Measurements from ENCODE around the gene TMBIM6. TPM values are rescaled to one million over a fixed set of nuclear protein-coding genes. Genes with fewer than 3 reads are reported as not detected.

The TMBIM6 gene
- total and polyA plus RNA-seq, 9 of the 15 experiments (the other 6 are each of a cell fraction or from before 2014, with no cell fraction given), result 147 to 1,288 (median 352) TPM

DNA sequence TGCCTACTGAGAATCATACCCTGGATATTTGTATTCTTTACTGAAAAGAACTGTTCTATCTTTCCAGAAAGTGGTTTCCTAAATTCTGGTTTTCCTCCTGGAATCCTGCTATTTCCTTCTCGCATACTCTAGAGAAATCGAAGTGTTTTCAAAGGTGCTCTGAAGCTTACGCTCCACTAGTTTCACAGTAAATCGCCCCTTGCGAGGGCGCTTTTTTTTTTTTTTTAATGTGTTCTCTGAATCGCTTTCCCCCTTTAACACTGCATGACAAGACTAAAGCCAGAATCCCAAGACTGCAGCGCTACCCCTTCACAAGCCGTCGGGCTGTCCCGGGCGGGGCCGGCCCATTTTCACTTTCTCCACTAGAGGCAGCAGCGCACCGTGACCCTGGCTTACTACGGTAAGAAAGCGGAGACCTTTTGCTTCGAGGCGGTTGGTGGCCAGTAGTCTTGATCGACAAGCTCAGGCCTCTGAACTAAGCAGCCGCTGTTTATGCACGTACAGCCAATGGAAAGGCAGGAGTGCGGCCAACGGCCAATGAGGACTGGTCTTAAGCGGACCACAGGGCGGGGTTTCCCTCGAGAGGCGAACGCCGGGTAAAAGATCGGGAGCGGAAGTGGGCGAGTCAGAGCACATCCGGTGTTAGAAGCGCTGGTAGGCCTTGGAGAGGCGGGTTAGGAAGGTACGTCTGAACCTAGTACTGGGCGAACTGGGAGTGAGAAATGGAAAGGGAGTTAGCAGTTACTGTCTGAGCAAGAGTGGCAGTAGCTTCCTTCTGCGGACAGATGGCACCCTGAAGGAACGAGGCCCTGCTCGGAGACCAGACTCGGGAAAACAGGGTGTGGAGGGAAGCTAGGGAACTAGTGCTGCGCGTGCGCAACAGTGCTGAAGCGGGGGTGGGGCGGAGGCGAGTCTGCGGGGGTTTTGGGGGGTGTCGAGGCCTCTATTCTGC lies at the start of gene TMBIM6 (continued):
- TF ChIP-seq NFE2 (IDR thresholded peaks at IDR 0.05; ENCODE audit: low read depth), result no peak; the same call in 1 of the 2 replicates
- no peak for TF ChIP-seq MED1 (CRISPR knock-in tag; IDR thresholded peaks at IDR 0.05; ENCODE audit: borderline replicate concordance)
- TF ChIP-seq POU5F1 (IDR thresholded peaks at IDR 0.05; ENCODE audit: borderline replicate concordance, low read depth, low read length, partially characterized antibody), result peak; percentile 3
- TF ChIP-seq, protein P1, sequence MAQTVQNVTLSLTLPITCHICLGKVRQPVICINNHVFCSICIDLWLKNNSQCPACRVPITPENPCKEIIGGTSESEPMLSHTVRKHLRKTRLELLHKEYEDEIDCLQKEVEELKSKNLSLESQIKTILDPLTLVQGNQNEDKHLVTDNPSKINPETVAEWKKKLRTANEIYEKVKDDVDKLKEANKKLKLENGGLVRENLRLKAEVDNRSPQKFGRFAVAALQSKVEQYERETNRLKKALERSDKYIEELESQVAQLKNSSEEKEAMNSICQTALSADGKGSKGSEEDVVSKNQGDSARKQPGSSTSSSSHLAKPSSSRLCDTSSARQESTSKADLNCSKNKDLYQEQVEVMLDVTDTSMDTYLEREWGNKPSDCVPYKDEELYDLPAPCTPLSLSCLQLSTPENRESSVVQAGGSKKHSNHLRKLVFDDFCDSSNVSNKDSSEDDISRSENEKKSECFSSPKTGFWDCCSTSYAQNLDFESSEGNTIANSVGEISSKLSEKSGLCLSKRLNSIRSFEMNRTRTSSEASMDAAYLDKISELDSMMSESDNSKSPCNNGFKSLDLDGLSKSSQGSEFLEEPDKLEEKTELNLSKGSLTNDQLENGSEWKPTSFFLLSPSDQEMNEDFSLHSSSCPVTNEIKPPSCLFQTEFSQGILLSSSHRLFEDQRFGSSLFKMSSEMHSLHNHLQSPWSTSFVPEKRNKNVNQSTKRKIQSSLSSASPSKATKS (CRISPR knock-in tag; IDR thresholded peaks at IDR 0.05), result no peak
- peak; percentile 76 for TF ChIP-seq CXXC5 (CRISPR knock-in tag; IDR thresholded peaks at IDR 0.05)
- peak in 1 of 2 experiments; percentile 50; a peak in 1 of 4 replicates for TF ChIP-seq SRF (CRISPR knock-in tag; IDR thresholded peaks at IDR 0.05)
- TF ChIP-seq, protein P2, sequence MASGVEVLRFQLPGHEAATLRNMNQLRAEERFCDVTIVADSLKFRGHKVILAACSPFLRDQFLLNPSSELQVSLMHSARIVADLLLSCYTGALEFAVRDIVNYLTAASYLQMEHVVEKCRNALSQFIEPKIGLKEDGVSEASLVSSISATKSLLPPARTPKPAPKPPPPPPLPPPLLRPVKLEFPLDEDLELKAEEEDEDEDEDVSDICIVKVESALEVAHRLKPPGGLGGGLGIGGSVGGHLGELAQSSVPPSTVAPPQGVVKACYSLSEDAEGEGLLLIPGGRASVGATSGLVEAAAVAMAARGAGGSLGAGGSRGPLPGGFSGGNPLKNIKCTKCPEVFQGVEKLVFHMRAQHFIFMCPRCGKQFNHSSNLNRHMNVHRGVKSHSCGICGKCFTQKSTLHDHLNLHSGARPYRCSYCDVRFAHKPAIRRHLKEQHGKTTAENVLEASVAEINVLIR (CRISPR knock-in tag; IDR thresholded peaks at IDR 0.05), result no peak; the same call in 1 of the 2 replicates
- TF ChIP-seq ZNF24 (IDR thresholded peaks at IDR 0.05), result no peak
- no peak for TF ChIP-seq JUNB (CRISPR knock-in tag; conservative IDR thresholded peaks at IDR 0.05)
- TF ChIP-seq, protein P3, sequence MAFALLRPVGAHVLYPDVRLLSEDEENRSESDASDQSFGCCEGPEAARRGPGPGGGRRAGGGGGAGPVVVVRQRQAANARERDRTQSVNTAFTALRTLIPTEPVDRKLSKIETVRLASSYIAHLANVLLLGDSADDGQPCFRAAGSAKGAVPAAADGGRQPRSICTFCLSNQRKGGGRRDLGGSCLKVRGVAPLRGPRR (CRISPR knock-in tag; IDR thresholded peaks at IDR 0.05), result 0 out of 2 replicates have a peak, but pooled peaks have one; percentile 43
- TF ChIP-seq RBBP5 (IDR thresholded peaks at IDR 0.05; ENCODE audit: borderline replicate concordance, insufficient read depth, low read length, poor library complexity, severe bottlenecking), result peak; percentile 79
- TF ChIP-seq, protein P4, sequence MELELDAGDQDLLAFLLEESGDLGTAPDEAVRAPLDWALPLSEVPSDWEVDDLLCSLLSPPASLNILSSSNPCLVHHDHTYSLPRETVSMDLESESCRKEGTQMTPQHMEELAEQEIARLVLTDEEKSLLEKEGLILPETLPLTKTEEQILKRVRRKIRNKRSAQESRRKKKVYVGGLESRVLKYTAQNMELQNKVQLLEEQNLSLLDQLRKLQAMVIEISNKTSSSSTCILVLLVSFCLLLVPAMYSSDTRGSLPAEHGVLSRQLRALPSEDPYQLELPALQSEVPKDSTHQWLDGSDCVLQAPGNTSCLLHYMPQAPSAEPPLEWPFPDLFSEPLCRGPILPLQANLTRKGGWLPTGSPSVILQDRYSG (tag; conservative IDR thresholded peaks at IDR 0.05; ENCODE audit: low read depth), result no peak
- no peak for TF ChIP-seq DDX20 (tag; IDR thresholded peaks at IDR 0.05; ENCODE audit: low read depth)
- TF ChIP-seq, protein P5, sequence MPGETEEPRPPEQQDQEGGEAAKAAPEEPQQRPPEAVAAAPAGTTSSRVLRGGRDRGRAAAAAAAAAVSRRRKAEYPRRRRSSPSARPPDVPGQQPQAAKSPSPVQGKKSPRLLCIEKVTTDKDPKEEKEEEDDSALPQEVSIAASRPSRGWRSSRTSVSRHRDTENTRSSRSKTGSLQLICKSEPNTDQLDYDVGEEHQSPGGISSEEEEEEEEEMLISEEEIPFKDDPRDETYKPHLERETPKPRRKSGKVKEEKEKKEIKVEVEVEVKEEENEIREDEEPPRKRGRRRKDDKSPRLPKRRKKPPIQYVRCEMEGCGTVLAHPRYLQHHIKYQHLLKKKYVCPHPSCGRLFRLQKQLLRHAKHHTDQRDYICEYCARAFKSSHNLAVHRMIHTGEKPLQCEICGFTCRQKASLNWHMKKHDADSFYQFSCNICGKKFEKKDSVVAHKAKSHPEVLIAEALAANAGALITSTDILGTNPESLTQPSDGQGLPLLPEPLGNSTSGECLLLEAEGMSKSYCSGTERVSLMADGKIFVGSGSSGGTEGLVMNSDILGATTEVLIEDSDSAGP (CRISPR knock-in tag; IDR thresholded peaks at IDR 0.05), result no peak
- TF ChIP-seq BCL6 (CRISPR knock-in tag; IDR thresholded peaks at IDR 0.05), result no peak
- TF ChIP-seq CBFA2T3 (IDR thresholded peaks at IDR 0.05), result no peak
- TF ChIP-seq BRF1 (IDR thresholded peaks at IDR 0.05; ENCODE audit: borderline replicate concordance, extremely low read depth, insufficient read length), result no peak
- peak; percentile 98 for TF ChIP-seq GTF2E2 (tag; IDR thresholded peaks at IDR 0.05)
- TF ChIP-seq POLR3G (IDR thresholded peaks at IDR 0.05; ENCODE audit: extremely low read depth, insufficient read length, insufficient replicate concordance), result no peak
- TF ChIP-seq SOX6 (IDR thresholded peaks at IDR 0.05), result peak; percentile 70
- TF ChIP-seq BRD9 (IDR thresholded peaks at IDR 0.05; ENCODE audit: low read depth, partially characterized antibody), result peak; percentile 58

Data from K562 (cell line).